MCF 10A (cell line): Measurements from ENCODE around the gene FZD1. TPM values are rescaled to one million over a fixed set of nuclear protein-coding genes. Genes with fewer than 3 reads are reported as not detected.

Source experiments
- BruUV-seq: library from RNA; stranded (reverse); fragments of 400-500 nt; replicated peaks from 2 replicates; lab custom pipeline; 2021; lab: Mats Ljungman, UMichigan
- CTCF ChIA-PET: fragments of 300-600 bp; sonication (Branson Sonifier 250); formaldehyde crosslinking; extraction: SDS; loops from one replicate; lab custom pipeline; 2021; ENCODE audit warnings: antibody characterized with exemption, inconsistent platforms; lab: Yijun Ruan, JAX
- POLR2A ChIA-PET: fragments of 300-600, 350-650 bp; sonication (Branson Sonifier 250); formaldehyde crosslinking; extraction: SDS; loops from one replicate; lab custom pipeline; 2020; ENCODE audit warnings: antibody characterized with exemption, inconsistent platforms; lab: Yijun Ruan, JAX
- DNase-seq: peaks from one replicate; pipeline ENCODE4 v3.0.0-alpha.2; 2018; ENCODE audit not compliant: unreplicated experiment
- H3K27ac Mint-ChIP-seq: one replicate; pipeline ENCODE4 v1.8.0; 2022; ENCODE audit warnings: mild to moderate bottlenecking, low read depth, mixed read lengths; ENCODE audit not compliant: unreplicated experiment
- H3K27me3 Mint-ChIP-seq: one replicate; pipeline ENCODE4 v1.8.0; 2022; ENCODE audit warnings: mixed read lengths; ENCODE audit not compliant: insufficient read depth, unreplicated experiment
- H3K36me3 Mint-ChIP-seq: one replicate; pipeline ENCODE4 v1.8.0; 2022; ENCODE audit warnings: mild to moderate bottlenecking, moderate library complexity, mixed read lengths; ENCODE audit not compliant: insufficient read depth, unreplicated experiment
- H3K4me1 Mint-ChIP-seq: one replicate; pipeline ENCODE4 v1.8.0; 2022; ENCODE audit warnings: mixed read lengths; ENCODE audit not compliant: insufficient read depth, unreplicated experiment
- H3K4me3 Mint-ChIP-seq: one replicate; pipeline ENCODE4 v1.8.0; 2022; ENCODE audit warnings: mild to moderate bottlenecking, moderate library complexity, mixed read lengths; ENCODE audit not compliant: unreplicated experiment
- H3K9me3 Mint-ChIP-seq: one replicate; pipeline ENCODE4 v1.8.0; 2022; ENCODE audit warnings: mixed read lengths; ENCODE audit not compliant: unreplicated experiment
- CTCF ChIP-seq: fragments of 200-600 bp; IDR thresholded peaks from one replicate; pipeline ENCODE4 v1.8.0; 2022; ENCODE audit warnings: antibody characterized with exemption, mild to moderate bottlenecking; ENCODE audit not compliant: unreplicated experiment
- intact Hi-C: fragments of 100-400 bp; cut with micrococcal nuclease; formaldehyde crosslinking; loops from 2 replicates; pipeline ENCODE4 v1.14.1; 2022
- total RNA-seq: library from RNA; stranded (reverse); gene quantifications from 2 replicates; pipeline ENCODE4 v1.2.3, GENCODE V29; 2022

FZD1 gene
- total RNA-seq, 1 experiment from 2014 or later: 3.3 TPM

- DNase-seq: no peak
- CTCF ChIA-PET: interaction anchor here (0.5 kb wide), 1 partner anchor 383 kb away, joined by 3 read pairs; no protein-coding TSS in a partner anchor
- Mint-ChIP-seq H3K9me3 (no peaks in the 10 kb centered on the region), H3K36me3 (peaks cover 6% of the 10 kb centered on the region), H3K4me1 (no peaks in the 10 kb centered on the region), H3K27me3 (no peaks in the 10 kb centered on the region), H3K27ac (no peak overlapping the region), H3K4me3 (no peak overlapping the region)
- no TSS peak for BruUV-seq
- POLR2A ChIA-PET: interaction anchor here (0.6 to 0.9 kb wide), 2 partner anchors 34 to 986 kb away, joined by 3 read pairs; no protein-coding TSS in a partner anchor
- intact Hi-C loops: no loop called here
- TF ChIP-seq CTCF: no peak
Observed at GRCh38 chr7:91228927-91229558, 35.2 kb upstream of the FZD1 start.

- DNase-seq: no peak
- Mint-ChIP-seq H3K4me1 (no peaks in the 10 kb centered on the region), H3K27me3 (no peaks in the 10 kb centered on the region), H3K27ac (no peak overlapping the region), H3K36me3 (peaks cover 6% of the 10 kb centered on the region), H3K4me3 (no peak overlapping the region), H3K9me3 (no peaks in the 10 kb centered on the region)
- no peak for TF ChIP-seq CTCF
- POLR2A ChIA-PET: interaction anchor here (0.6 kb wide), 1 partner anchor 987 kb away, joined by 3 read pairs; no protein-coding TSS in a partner anchor
- CTCF ChIA-PET: no interaction called here
- intact Hi-C loops: no loop called here
- BruUV-seq: no TSS peak
Observed at GRCh38 chr7:91230100-91230499, 34.1 kb upstream of the FZD1 start.

- Mint-ChIP-seq H3K27me3 (no peaks in the 10 kb centered on the region), H3K4me1 (no peaks in the 10 kb centered on the region), H3K36me3 (peaks cover 6% of the 10 kb centered on the region), H3K27ac (no peak overlapping the region), H3K9me3 (no peaks in the 10 kb centered on the region), H3K4me3 (no peak overlapping the region)
- CTCF ChIA-PET: interaction anchor here (0.6 kb wide), 1 partner anchor 576 kb away, joined by 3 read pairs; no protein-coding TSS in a partner anchor
- DNase-seq: no peak
- intact Hi-C loops: no loop called here
- BruUV-seq: no TSS peak
- POLR2A ChIA-PET: no interaction called here
- TF ChIP-seq CTCF: no peak
Observed at GRCh38 chr7:91230503-91230902, 33.7 kb upstream of the FZD1 start.

- no peaks in the 10 kb centered on the region for H3K27me3 Mint-ChIP-seq
- peaks cover 6% of the 10 kb centered on the region for H3K36me3 Mint-ChIP-seq
- intact Hi-C loops: no loop called here
- H3K9me3 Mint-ChIP-seq: no peaks in the 10 kb centered on the region
- H3K4me3 Mint-ChIP-seq: no peak overlapping the region
- BruUV-seq: no TSS peak
- no peaks in the 10 kb centered on the region for H3K4me1 Mint-ChIP-seq
- no peak for TF ChIP-seq CTCF
- no peak overlapping the region for H3K27ac Mint-ChIP-seq
- no peak for DNase-seq
- POLR2A ChIA-PET: interaction anchor here (0.7 kb wide), 1 partner anchor 68 kb away, joined by 3 read pairs; no protein-coding TSS in a partner anchor
- CTCF ChIA-PET: interaction anchor here (0.5 to 0.6 kb wide), 2 partner anchors 434 to 1216 kb away, joined by 3 read pairs; no protein-coding TSS in a partner anchor
Observed at GRCh38 chr7:91233212-91233611, 31.0 kb upstream of the FZD1 start.
